Keratinocyte (primary cell): ENCODE data around the gene SCNN1A. TPM values are rescaled to one million over a fixed set of nuclear protein-coding genes. Genes with fewer than 3 reads are reported as not detected.

Experiments used
- DNase-seq: peaks from one replicate; pipeline ENCODE4 v3.0.0-alpha.2; 2011; ENCODE audit warnings: low read depth, missing footprints, low spot score
- FAIRE-seq: peaks from 2 replicates; lab custom pipeline; 2011; peaks lifted over from hg19 to GRCh38; lab: Jason Lieb, UNC
- H2AFZ ChIP-seq: 2 replicates; pipeline ENCODE4 v1.6.0; 2012; ENCODE audit warnings: low read length, control low read depth, inconsistent platforms; ENCODE audit not compliant: control insufficient read depth
- H3K27ac ChIP-seq: 2 replicates; pipeline ENCODE4 v1.5.1; 2011; ENCODE audit warnings: low read length; ENCODE audit not compliant: control insufficient read depth, insufficient read depth
- H3K27me3 ChIP-seq: 3 replicates; pipeline ENCODE4 v1.6.0; 2011; ENCODE audit warnings: low read length; ENCODE audit not compliant: control insufficient read depth, insufficient read depth; ENCODE audit errors: extremely low read depth
- H3K36me3 ChIP-seq, 2 experiments: 2 replicates in 1 of 2; 3 replicates in 1 of 2; pipeline ENCODE4 v1.5.1; 2011; ENCODE audit warnings: low read length in 2 of 2, mild to moderate bottlenecking in 1 of 2; ENCODE audit not compliant: control insufficient read depth in 2 of 2, insufficient read depth in 2 of 2; ENCODE audit errors: extremely low read depth in 1 of 2
- H3K4me1 ChIP-seq: 3 replicates; pipeline ENCODE4 v1.5.1; 2011; ENCODE audit warnings: low read length; ENCODE audit not compliant: control insufficient read depth, insufficient read depth; ENCODE audit errors: extremely low read depth
- H3K4me2 ChIP-seq: 3 replicates; pipeline ENCODE4 v1.6.0; 2011; ENCODE audit warnings: low read depth, low read length; ENCODE audit not compliant: control insufficient read depth, insufficient read depth; ENCODE audit errors: extremely low read depth
- H3K4me3 ChIP-seq, 3 experiments: fragments of 200-600 bp in 1 of 3; sonication (generic) in 1 of 3; 2 replicates in 2 of 3; 3 replicates in 1 of 3; pipeline ENCODE4 v1.5.1; 2011 to 2016; ENCODE audit warnings: low read length in 3 of 3, mild to moderate bottlenecking in 3 of 3, control low read depth in 2 of 3, inconsistent platforms in 1 of 3, low read depth in 1 of 3, mixed read lengths in 1 of 3, mixed run types in 1 of 3, moderate library complexity in 1 of 3; ENCODE audit not compliant: control insufficient read depth in 2 of 3, insufficient read depth in 2 of 3; ENCODE audit errors: extremely low read depth in 1 of 3
- H3K79me2 ChIP-seq: 2 replicates; pipeline ENCODE4 v1.6.0; 2012; ENCODE audit warnings: low read length; ENCODE audit not compliant: control insufficient read depth, insufficient read depth
- H3K9ac ChIP-seq: 3 replicates; pipeline ENCODE4 v1.6.0; 2011; ENCODE audit warnings: low read length; ENCODE audit not compliant: control insufficient read depth, insufficient read depth; ENCODE audit errors: extremely low read depth
- H3K9me1 ChIP-seq: 3 replicates; pipeline ENCODE4 v1.6.0; 2011; ENCODE audit warnings: low read length; ENCODE audit not compliant: control insufficient read depth, insufficient read depth; ENCODE audit errors: extremely low read depth
- H3K9me3 ChIP-seq: 2 replicates; pipeline ENCODE4 v1.5.1; 2012; ENCODE audit warnings: low read depth, low read length; ENCODE audit not compliant: control insufficient read depth
- H4K20me1 ChIP-seq: 3 replicates; pipeline ENCODE4 v1.6.0; 2011; ENCODE audit warnings: low read length; ENCODE audit not compliant: control insufficient read depth, insufficient read depth; ENCODE audit errors: extremely low read depth
- CTCF ChIP-seq, 3 experiments: IDR thresholded peaks in 1 of 3; conservative IDR thresholded peaks in 1 of 3; optimal IDR thresholded peaks in 1 of 3; 2 replicates in 2 of 3; 3 replicates in 1 of 3; pipeline versions ENCODE3 to v1.5.1; 2011; ENCODE audit warnings: low read length in 3 of 3, mild to moderate bottlenecking in 3 of 3, moderate library complexity in 2 of 3, control low read depth in 1 of 3, inconsistent platforms in 1 of 3; ENCODE audit not compliant: insufficient read depth in 2 of 3; ENCODE audit errors: extremely low read depth in 1 of 3
- EZH2 ChIP-seq: IDR thresholded peaks from one replicate; pipeline ENCODE4 v1.6.1; 2012; ENCODE audit warnings: inconsistent platforms, mild to moderate bottlenecking, low read length, moderate library complexity
- dilution Hi-C: fragments of 300-500 bp; cut with MboI; formaldehyde crosslinking; loops from one replicate; pipeline ENCODE4 v1.7.0; 2020; ENCODE audit warnings: low sequenced_read_pairs; ENCODE audit not compliant: extremely low pct_ligation_motif_present
- polyA plus RNA-seq, 5 experiments: library from polyadenylated mRNA; depleted of rRNA in 3 of 5; stranded (reverse) in 3 of 5; stranded (forward) in 1 of 5; unstranded in 1 of 5; fragments of >200 nt; gene quantifications; 1 replicate in 1 of 5; 2 replicates in 3 of 5; 3 replicates in 1 of 5; pipeline versions ENCODE4 v1.2.1 to v1.2.3, GENCODE V29; 2011 to 2012; ENCODE audit warnings: missing spikeins in 2 of 5, low read depth in 1 of 5, low replicate concordance in 1 of 5

SCNN1A gene
- polyA plus RNA-seq, 1 donor (not counting 4 experiments of a cell fraction or from before 2014, with no cell fraction given), result 11.1 TPM

DNA sequence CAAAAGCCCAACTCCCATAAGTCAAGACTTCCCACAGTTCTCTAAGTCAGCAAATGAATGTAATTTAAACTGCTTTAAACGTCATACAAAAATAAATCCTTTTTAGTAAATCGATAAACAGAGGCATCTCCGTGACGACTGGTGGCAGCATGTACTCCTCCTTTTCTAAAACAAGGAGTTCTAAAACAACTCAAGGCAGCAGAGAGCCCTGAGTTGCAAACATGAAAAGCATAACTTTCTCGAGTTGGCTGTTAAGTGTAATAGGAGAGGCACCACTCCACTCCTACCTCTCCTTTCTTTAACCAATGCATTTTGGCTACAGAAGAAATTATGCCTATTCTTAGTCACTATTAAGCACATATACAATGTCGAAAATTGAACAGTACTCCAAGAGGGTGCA, 30.6 kb upstream of the SCNN1A start:
- Histone ChIP-seq H2AFZ (no peak overlapping the region), H3K9me1 (no peaks in the 10 kb centered on the region), H3K4me3 (no peak overlapping the region), H3K9me3 (no peaks in the 10 kb centered on the region), H3K27ac (no peak overlapping the region), H3K36me3 (no peaks in the 10 kb centered on the region), H3K27me3 (no peaks in the 10 kb centered on the region), H4K20me1 (no peaks in the 10 kb centered on the region), H3K79me2 (no peaks in the 10 kb centered on the region), H3K4me1 (no peaks in the 10 kb centered on the region), H3K4me2 (no peak overlapping the region), H3K9ac (no peak overlapping the region)
- FAIRE-seq (no peak), DNase-seq (no peak)
- no peak for TF ChIP-seq CTCF (optimal IDR thresholded peaks at IDR 0.05 in 1 of 3, IDR thresholded peaks at IDR 0.05 in 1 of 3, conservative IDR thresholded peaks at IDR 0.05 in 1 of 3; ENCODE audit: extremely low read depth in 1 of 3, insufficient read depth in 2 of 3, low read length in 3 of 3)
- TF ChIP-seq EZH2, result no peak
- dilution Hi-C loops, result no loop called here

DNA sequence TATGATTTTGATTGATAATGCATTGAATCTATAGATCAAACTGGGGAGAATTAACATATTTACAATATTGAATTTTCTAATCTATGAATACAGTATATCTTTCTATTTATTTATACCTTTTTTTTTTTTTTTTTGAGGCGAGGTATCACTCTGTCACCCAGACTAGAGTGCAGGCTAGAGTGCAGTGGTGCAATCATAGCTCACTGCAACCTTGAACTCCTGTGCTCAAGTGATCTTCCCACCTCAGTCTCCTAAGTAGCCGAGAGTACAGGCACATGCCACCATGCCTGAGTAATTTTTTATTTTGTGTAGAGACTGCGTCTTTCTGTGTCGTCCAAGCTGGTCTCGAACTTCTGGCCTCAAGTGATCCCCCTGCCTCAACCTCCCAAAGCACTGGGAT, 29.0 kb upstream of the SCNN1A start:
- no peaks in the 10 kb centered on the region for H4K20me1 ChIP-seq
- peaks cover 0 to 2% of the 10 kb centered on the region in 2 experiments for H3K36me3 ChIP-seq
- DNase-seq (no peak), FAIRE-seq (no peak)
- H2AFZ ChIP-seq, result no peak overlapping the region
- no peaks in the 10 kb centered on the region for H3K4me1 ChIP-seq
- TF ChIP-seq EZH2 (no peak), CTCF (optimal IDR thresholded peaks at IDR 0.05 in 1 of 3, IDR thresholded peaks at IDR 0.05 in 1 of 3, conservative IDR thresholded peaks at IDR 0.05 in 1 of 3; ENCODE audit: extremely low read depth in 1 of 3, insufficient read depth in 2 of 3, low read length in 3 of 3) (no peak)
- H3K27ac ChIP-seq, result no peak overlapping the region
- no peak overlapping the region for H3K4me2 ChIP-seq
- H3K27me3 ChIP-seq, result no peaks in the 10 kb centered on the region
- H3K79me2 ChIP-seq, result no peaks in the 10 kb centered on the region
- H3K9me1 ChIP-seq, result no peaks in the 10 kb centered on the region
- H3K9ac ChIP-seq, result no peak overlapping the region
- no peaks in the 10 kb centered on the region for H3K9me3 ChIP-seq
- dilution Hi-C loops, result no loop called here
- H3K4me3 ChIP-seq, result no peak overlapping the region
